Lung (tissue), 13 donors: Measurements from ENCODE around the gene OXSR1. TPM values are rescaled to one million over a fixed set of nuclear protein-coding genes. Genes with fewer than 3 reads are reported as not detected.

Source experiments
- ATAC-seq: fragments of 200-7000 bp; cut with Tn5 transposase; one replicate; pipeline ENCODE4 v1.9.1; 2020; ENCODE audit warnings: moderate number of reproducible peaks; ENCODE audit not compliant: insufficient read depth, low FRiP score
- DNase-seq, 3 donors: peaks; one replicate each; pipeline ENCODE4 v3.0.0-alpha.2; 2013 to 2017
- H3K27ac ChIP-seq, 2 donors: one replicate each; pipeline ENCODE4 v1.5.1; 2013; ENCODE audit warnings: mild to moderate bottlenecking in 2 of 2, moderate library complexity in 2 of 2, control low read depth in 1 of 2, inconsistent platforms in 1 of 2, low read depth in 1 of 2, low read length in 1 of 2
- H3K27me3 ChIP-seq, 3 donors: one replicate each; pipeline ENCODE4 v1.5.1; 2013; ENCODE audit warnings: low read length in 2 of 3; ENCODE audit not compliant: control insufficient read depth in 3 of 3, insufficient read depth in 3 of 3
- H3K36me3 ChIP-seq, 4 donors: one replicate each; pipeline ENCODE4 v1.5.1; 2013; ENCODE audit warnings: low read length in 4 of 4, mild to moderate bottlenecking in 1 of 4, moderate library complexity in 1 of 4; ENCODE audit not compliant: control insufficient read depth in 4 of 4, insufficient read depth in 4 of 4
- H3K4me1 ChIP-seq, 5 donors: one replicate each; pipeline ENCODE4 v1.5.1; 2013; ENCODE audit warnings: low read length in 5 of 5, mild to moderate bottlenecking in 2 of 5, moderate library complexity in 1 of 5; ENCODE audit not compliant: control insufficient read depth in 5 of 5, insufficient read depth in 5 of 5
- H3K4me3 ChIP-seq: one replicate; pipeline ENCODE4 v1.5.1; 2013; ENCODE audit warnings: mild to moderate bottlenecking, control low read depth, moderate library complexity
- H3K9ac ChIP-seq, 2 donors: one replicate each; pipeline ENCODE4 v1.5.1; 2013; ENCODE audit warnings: low read length in 2 of 2, control low read depth in 1 of 2; ENCODE audit not compliant: insufficient read depth in 1 of 2
- H3K9me3 ChIP-seq, 4 donors: one replicate each; pipeline ENCODE4 v1.5.1; 2013; ENCODE audit warnings: low read length in 3 of 4, mild to moderate bottlenecking in 1 of 4, moderate library complexity in 1 of 4; ENCODE audit not compliant: control insufficient read depth in 4 of 4, insufficient read depth in 3 of 4
- WGBS, 2 donors: extraction: QIAGEN DNeasy Blood & Tissue Kit; methylation state at CpG; one replicate each; pipeline ENCODE4 v1.1.7; 2013; 5-methylcytosine and 5-hydroxymethylcytosine counted together
- polyA plus RNA-seq, 2 donors: library from polyadenylated mRNA; stranded (reverse); fragments of 200-250 nt; gene quantifications; one replicate each; pipeline ENCODE4 v1.2.1, GENCODE V29; 2013
- small RNA-seq: library from RNA; depleted of rRNA; stranded (forward); fragments of <200 nt; gene quantifications from one replicate; pipeline ENCODE3, GENCODE V24; 2014; ENCODE audit warnings: low replicate concordance
- total RNA-seq, 2 donors: library from RNA; depleted of rRNA in 1 of 2; stranded (reverse); fragments of >200 nt in 1 of 2; gene quantifications; one replicate each; pipeline ENCODE4 v1.2.1, GENCODE V29; 2014 to 2021
- TF ChIP-seq, protein P1 (sequence below): IDR thresholded peaks from 2 replicates; pipeline ENCODE4 v1.5.1; 2012; ENCODE audit warnings: mild to moderate bottlenecking; ENCODE audit errors: control extremely low read depth, extremely low read depth
- donor health status: control.
- donor health status: control.
- donor health status: Bipolar disorder and iron deficiency.
- donor health status: healthy.
- donor health status: DM: yes; HTN: yes; CAD: no.

The OXSR1 gene
- total and polyA plus RNA-seq, 4 donors: 11.9 to 38.9 (median 24.9) TPM

DNA sequence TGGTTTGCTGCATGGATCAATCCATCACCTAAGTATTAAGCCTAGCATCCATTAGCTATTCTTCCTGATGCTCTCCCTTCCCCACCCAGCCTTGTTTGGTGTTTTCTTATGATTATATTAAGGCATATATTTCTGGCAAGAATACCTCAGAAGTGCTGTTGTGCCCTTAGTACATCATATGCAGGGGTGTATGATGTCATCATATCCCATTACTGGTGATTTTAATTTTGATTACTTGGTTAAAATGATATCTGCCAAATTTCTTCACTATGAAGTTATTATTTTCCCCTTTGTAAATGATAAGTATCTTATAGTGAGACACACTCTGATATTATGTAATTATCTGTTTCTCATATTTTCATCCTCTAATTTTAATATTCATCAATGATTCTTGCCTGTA is 132.2 kb downstream of the OXSR1 start:
- Histone ChIP-seq H3K9ac (no peak overlapping the region), H3K4me3 (no peak overlapping the region), H3K4me1 (no peaks in the 10 kb centered on the region), H3K27me3 (no peaks in the 10 kb centered on the region), H3K36me3 (no peaks in the 10 kb centered on the region), H3K27ac (no peak overlapping the region), H3K9me3 (no peaks in the 10 kb centered on the region)
- DNase-seq (no peak), ATAC-seq (no peak)
- TF ChIP-seq, protein P1, sequence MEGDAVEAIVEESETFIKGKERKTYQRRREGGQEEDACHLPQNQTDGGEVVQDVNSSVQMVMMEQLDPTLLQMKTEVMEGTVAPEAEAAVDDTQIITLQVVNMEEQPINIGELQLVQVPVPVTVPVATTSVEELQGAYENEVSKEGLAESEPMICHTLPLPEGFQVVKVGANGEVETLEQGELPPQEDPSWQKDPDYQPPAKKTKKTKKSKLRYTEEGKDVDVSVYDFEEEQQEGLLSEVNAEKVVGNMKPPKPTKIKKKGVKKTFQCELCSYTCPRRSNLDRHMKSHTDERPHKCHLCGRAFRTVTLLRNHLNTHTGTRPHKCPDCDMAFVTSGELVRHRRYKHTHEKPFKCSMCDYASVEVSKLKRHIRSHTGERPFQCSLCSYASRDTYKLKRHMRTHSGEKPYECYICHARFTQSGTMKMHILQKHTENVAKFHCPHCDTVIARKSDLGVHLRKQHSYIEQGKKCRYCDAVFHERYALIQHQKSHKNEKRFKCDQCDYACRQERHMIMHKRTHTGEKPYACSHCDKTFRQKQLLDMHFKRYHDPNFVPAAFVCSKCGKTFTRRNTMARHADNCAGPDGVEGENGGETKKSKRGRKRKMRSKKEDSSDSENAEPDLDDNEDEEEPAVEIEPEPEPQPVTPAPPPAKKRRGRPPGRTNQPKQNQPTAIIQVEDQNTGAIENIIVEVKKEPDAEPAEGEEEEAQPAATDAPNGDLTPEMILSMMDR: no peak

DNA sequence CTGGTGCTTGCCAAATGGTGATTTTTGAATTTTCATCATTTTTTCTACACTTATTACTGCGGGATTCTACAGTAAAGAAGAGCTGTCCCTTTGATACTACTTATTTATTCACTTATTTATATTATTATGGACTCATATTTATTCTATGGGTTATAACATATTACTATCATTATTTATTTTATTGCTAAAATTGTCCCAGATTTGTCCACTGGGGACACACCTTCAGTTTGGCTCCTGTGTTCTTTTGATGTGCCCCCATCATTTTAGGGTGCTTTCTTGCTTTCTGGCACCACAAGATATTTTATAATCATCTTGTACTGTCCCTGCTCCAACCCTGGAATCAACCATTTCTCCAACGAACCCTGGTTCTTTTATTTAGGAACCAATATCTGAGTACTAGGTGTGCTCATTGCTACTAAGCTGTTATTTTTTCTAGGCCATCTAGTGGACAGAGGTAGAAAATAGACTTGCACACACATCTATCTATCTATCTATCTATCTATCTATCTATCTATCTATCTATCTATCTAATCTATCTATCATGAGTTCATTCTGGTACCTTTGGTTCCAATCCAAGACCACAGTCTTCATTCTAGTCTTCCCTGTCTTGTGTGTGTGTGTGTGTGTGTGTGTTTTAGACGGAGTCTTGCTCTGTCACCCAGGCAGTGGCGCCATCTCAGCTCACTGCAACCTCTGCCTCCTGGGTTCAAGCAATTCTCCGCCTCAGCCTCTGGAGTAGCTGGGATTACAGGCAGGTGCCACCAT is 132.8 kb downstream of the OXSR1 start:
- no peaks in the 10 kb centered on the region for H3K27me3 ChIP-seq
- ATAC-seq: no peak
- 84% methylated on average over 5 of the region's 5 CpGs for WGBS, 2 donors

More for the DNA sequence above, 132.8 kb downstream of the OXSR1 start:
- H3K4me3 ChIP-seq: no peak overlapping the region
- H3K36me3 ChIP-seq: no peaks in the 10 kb centered on the region
- TF ChIP-seq, protein P1: no peak
- H3K27ac ChIP-seq: no peak overlapping the region
- H3K4me1 ChIP-seq: no peaks in the 10 kb centered on the region
- peak in 1 of 3 donors; percentile 10 for DNase-seq
- no peak overlapping the region for H3K9ac ChIP-seq
- H3K9me3 ChIP-seq: no peaks in the 10 kb centered on the region

Small RNAs within 50 kb of the gene (small RNA-seq; reads per million reads assigned to genes)
- gene RF00019 (not detected), gene RNU6-235P (not detected)

Other genes starting within 250 kb of the OXSR1 start
- 10 to 100 TPM; 18.2 to 26.8 TPM for gene VILL, start 174.8 kb upstream of the OXSR1 start, total RNA-seq
- gene VILL, start 174.8 kb upstream of the OXSR1 start, polyA plus RNA-seq: 10 to 100 TPM; 10.2 to 32.3 TPM
- 10 to 100 TPM; 21.0 to 55.3 TPM for gene PLCD1, start 135.9 kb upstream of the OXSR1 start, total RNA-seq
- gene PLCD1, start 135.9 kb upstream of the OXSR1 start, polyA plus RNA-seq: 10 to 100 TPM; 16.9 to 21.6 TPM
- gene DLEC1, start 126.3 kb upstream of the OXSR1 start, total RNA-seq: 10 to 100 TPM; 10.3 to 28.8 TPM
- 1 to 10 TPM; 4.2 to 5.7 TPM for gene DLEC1, start 126.3 kb upstream of the OXSR1 start, polyA plus RNA-seq
- 100 to 1,000 TPM in 1 of 2 donors, 10 to 100 TPM in 1; 50.1 to 112 TPM for gene ACAA1, start 28.4 kb upstream of the OXSR1 start, total RNA-seq
- gene ACAA1, start 28.4 kb upstream of the OXSR1 start, polyA plus RNA-seq: 10 to 100 TPM; 83.9 to 94.2 TPM
- gene MYD88, start 26.9 kb upstream of the OXSR1 start, total RNA-seq: 10 to 100 TPM; 35.4 to 85.3 TPM
- 100 to 1,000 TPM in 1 of 2 donors, 10 to 100 TPM in 1; 32.5 to 145 TPM for gene MYD88, start 26.9 kb upstream of the OXSR1 start, polyA plus RNA-seq
- under 1 TPM in 1 of 2 donors, not detected in 1; 0.64 TPM for gene SLC22A13, start 100.3 kb downstream of the OXSR1 start, total RNA-seq
- gene SLC22A13, start 100.3 kb downstream of the OXSR1 start, polyA plus RNA-seq: under 1 TPM; 0.08 to 0.20 TPM
- gene SLC22A14, start 116.8 kb downstream of the OXSR1 start, total RNA-seq: not detected
- gene SLC22A14, start 116.8 kb downstream of the OXSR1 start, polyA plus RNA-seq: under 1 TPM; 0.06 to 0.07 TPM
- gene XYLB, start 181.2 kb downstream of the OXSR1 start, total RNA-seq: 1 to 10 TPM; 5.1 to 5.8 TPM
- gene XYLB, start 181.2 kb downstream of the OXSR1 start, polyA plus RNA-seq: 1 to 10 TPM in 1 of 2 donors, under 1 TPM in 1; 0.89 to 1.3 TPM